HG03159 (cell line): Measurements from ENCODE around the gene ULBP2.
"Not testable (repeated sequence)": the region's sequence is repeated elsewhere in the genome, so short reads cannot be mapped to it uniquely, and the experiment has no call there.

ENCODE experiments used
- ATAC-seq: cut with Tn5 transposase; IDR thresholded peaks from one replicate; pipeline ENCODE4 v1.9.1; 2021; ENCODE audit warnings: mild to moderate bottlenecking, moderate library complexity; ENCODE audit not compliant: unreplicated experiment

The ULBP2 gene

GRCh38 chr6:149908480-149908879 is 33.3 kb upstream of the ULBP2 start:
- not testable (repeated sequence) for ATAC-seq

- ATAC-seq, result no peak
Measured at GRCh38 chr6:149909701-149910470, 31.9 kb upstream of the ULBP2 start.

DNA sequence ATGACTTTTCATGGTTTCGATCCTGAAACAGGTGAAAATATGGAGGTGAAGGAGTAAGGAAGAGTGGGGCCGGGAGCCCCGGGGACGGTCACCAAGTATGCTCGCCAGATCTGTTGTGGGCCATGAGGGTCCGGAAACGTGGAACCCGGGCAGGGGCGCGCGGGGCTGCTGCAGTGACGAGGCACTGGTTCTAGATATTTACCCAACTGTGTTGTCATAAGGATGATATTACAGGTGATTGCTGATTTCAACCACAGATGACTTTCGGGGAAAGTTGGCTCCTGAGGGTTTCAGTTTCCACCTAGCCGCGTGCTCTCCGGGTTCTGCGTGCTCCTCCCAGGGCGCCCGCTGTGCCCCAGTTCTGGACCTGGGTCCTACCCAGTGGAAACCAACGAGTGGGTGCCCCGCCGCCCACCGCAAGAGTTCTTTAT is 31.1 kb upstream of the ULBP2 start:
- no peak for ATAC-seq

DNA sequence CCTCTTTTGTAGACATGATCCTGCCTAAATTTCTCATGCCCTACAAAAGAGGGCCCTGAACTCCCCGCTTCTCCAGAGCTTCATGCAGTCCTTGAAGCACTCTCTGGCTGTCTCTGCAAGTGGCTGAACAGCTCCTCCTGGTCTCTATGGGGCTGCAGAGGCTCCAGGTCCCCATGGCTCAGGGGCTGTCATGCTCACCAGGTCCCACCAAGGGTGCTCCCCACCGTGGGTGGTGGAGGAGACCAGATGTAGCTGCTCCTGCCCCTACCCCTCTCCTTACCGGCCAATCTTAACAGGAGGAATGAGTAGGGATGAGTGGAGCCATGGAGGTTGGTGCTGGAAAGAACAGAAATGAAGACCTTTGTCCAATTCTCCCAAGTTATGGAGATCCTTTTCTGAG is 29.1 kb upstream of the ULBP2 start:
- not testable (repeated sequence) for ATAC-seq

DNA sequence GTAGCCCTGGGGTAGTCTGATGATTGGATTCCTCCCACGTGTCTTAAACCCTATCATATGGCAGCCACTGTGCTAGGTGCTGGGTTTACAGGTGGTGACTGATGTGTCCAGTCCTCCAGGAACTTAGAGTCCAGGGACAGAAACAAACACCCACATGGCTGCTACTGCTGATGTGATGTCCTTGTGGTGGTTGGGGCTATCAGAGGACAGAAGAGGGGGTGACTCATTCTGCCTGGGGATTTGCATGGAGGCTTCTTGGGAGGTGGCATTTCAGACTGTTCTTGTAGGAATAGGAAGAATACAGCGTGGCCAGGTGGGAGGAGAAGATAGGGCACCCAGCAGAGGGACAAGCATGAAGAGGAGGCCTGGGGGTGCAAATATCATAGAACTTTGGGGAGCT is 28.7 kb upstream of the ULBP2 start:
- no peak for ATAC-seq

DNA sequence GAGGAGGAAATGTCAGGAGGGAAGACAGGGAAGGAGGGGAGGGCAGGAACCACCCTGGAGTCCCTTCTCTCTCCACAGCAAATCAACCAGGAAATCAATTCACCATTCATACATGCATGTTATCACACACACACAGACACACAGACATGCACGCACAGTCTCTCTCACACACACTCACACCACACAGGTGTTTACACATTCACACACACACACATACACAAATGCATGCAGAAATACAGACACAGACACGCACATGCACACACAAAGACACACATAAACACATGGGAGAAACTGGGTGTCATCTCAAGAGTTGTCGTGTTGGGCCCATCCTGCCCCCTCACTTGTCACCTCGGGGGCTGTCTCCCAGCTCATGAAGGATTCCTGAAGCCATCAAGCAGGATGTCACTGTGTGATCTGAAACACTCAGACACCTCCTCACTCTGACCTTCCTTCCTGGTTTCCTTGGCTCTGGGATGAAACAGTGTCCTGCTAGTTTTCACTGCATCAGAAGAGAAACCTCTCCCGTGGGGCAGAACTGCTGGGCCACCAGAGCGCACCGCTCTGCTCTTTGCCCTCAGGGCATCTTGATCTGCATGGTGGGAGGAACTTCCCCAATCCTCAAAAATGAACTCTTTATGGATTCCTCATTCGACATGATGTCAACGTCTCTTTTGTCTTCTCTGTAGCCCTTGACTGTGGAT is 28.1 kb upstream of the ULBP2 start:
- ATAC-seq, result no peak

- ATAC-seq, result no peak
Measured at GRCh38 chr6:149915970-149916865, 25.6 kb upstream of the ULBP2 start.

DNA sequence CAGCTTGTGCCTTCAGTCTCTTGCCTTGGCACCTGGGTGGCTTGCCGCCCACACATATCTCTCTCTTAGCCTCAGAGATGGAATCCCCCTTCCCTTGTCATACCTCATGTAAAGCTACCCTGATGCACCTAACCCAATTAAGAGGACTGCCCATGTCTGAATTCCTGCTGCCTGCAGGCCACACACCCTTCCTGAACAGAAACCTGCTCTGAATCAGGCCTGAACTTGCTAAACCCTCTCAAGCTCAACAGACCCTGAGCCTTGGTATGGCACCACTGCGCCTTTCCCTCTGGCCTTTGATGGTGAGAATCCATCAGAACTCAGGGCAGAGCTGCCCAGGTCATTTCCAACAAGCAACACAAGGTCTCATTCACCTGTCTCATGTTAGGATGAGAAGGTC is 24.1 kb upstream of the ULBP2 start:
- no peak for ATAC-seq

DNA sequence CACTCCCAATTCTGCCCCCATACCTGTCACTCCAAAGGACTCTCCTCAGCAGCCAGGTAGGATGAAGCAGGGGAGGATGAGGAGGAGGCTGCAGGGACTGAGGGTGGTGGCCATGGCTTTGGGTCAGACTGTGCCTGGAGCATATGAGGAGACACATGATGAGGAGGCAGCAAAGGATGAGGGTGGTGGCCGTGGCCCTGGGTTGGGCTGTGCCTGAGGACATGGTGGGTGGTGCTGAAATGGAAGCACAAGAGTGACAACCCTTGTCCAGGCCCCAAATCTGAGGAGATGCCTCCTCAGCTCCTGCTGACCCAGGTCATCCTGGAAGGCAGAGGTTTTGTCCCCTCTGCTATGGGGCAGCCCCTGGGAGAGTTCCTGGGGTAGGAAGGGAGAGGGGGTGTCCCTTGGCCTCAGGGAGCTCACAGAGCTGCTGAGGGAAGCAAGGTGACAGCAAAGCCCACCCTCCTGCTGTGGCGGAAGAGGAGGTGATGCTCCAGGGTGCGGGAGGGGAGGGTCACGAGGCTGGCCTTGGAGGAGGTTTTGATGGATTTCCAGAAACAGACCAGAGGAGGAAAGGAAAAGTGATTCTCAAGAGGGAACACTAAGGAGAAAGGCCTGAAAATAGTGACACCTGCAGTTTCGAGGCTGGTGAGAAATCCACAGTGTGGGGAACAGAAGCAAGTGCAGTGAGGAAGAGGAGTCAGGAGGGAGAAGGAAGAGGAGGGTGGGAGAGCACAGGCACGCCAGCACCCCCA is 23.5 kb upstream of the ULBP2 start:
- no peak for ATAC-seq

- ATAC-seq, result not testable (repeated sequence)
Measured at GRCh38 chr6:149919126-149919833, 22.5 kb upstream of the ULBP2 start.

GRCh38 chr6:149919834-149920225 is 22.0 kb upstream of the ULBP2 start:
- no peak for ATAC-seq

DNA sequence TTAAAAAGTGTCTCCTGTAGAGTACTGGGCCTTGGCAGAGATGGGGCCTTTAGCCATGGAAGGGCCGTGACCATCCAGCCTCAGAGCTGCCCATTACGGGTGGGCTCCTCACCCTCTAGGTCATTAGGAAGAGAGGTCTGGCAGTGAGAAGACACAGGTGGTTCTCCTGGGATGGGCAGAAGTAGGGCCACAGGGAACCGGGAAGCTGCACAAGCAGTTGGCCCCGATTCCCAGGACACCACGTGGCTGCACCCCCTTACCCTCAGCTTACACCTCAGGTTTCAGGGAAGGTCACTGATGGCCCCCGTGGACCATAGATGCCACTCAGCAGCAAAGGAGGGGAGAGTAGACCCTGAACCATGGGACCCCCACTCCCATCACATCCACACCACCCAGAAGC is 20.5 kb upstream of the ULBP2 start:
- no peak for ATAC-seq

- not testable (repeated sequence) for ATAC-seq
Measured at GRCh38 chr6:149922091-149922490, 19.7 kb upstream of the ULBP2 start.

- ATAC-seq, result no peak
Measured at GRCh38 chr6:149922642-149923326, 19.0 kb upstream of the ULBP2 start, which contains the start of gene RAET1G. RAET1G (minus strand) TSS chr6:149923121; CDS start chr6:149923010, 111 bp downstream.

GRCh38 chr6:149923327-149923986 is 18.4 kb upstream of the ULBP2 start:
- no peak for ATAC-seq

GRCh38 chr6:149924206-149924932 is 17.4 kb upstream of the ULBP2 start:
- no peak for ATAC-seq

DNA sequence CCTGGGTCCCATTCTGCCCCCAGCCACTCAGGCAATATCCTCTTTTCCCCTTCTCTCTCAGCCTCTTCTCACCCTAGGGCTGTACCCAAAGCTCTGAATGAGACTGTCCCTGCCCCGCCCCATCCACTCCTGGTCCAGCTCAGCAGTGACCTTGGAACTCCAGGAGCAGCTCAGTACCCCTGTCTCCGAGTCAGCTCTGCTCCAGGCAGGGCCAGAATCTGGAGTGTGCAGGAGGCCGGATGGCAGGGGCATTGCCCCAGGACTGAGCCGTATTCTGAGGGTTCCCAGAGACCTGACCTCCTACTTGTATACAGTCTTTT is 16.9 kb upstream of the ULBP2 start:
- no peak for ATAC-seq

DNA sequence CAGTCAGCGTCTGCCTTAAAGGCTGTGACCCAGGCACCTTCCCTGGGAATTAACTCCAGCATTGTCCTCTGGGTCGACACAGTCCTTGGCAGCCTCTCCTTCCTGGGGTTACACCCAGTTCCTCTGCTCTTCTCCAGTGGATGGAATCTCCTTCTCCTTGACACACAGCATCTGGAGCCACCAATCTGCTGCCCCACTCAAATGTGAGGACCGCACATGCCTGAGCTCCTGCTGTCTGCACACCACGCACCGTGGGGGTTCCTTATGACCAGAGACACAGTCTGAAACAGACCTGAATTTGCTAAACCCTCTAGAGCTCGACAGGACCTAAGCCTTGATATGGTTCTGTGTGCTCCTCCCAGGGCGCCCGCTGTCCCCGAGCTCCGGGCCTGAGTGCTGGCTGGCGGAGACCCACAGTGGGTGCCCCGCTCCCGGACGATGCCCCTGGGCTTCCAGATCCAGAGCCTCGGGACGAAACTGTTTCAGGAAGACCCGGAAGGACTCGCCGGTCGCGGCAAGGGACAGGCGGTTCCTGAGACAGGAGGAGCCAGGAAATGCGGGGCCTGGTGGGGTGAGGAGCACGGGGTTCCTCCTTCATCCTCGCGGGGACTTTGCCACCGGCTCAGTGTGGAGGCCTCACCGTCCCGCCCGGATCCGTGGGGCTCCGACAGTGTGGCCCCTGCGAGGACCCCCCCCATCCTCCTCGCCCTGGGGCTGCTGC is 16.4 kb upstream of the ULBP2 start:
- no peak for ATAC-seq
